Brain microvascular endothelial cell (primary cell): ENCODE results near the gene TRAPPC12.
A peak's percentile ranks its signal among the peaks of the same experiment; 100 is the strongest.

Experiments
- DNase-seq: peaks from one replicate; pipeline ENCODE4 v3.0.0-alpha.2; 2020
- H3K27ac ChIP-seq: fragments of 250-450 bp; sonication (Bioruptor Pico); 2 replicates; pipeline ENCODE4 v1.5.1; 2020; ENCODE audit warnings: mild to moderate bottlenecking, moderate library complexity
- H3K27me3 ChIP-seq: fragments of 250-450 bp; sonication (Bioruptor Pico); replicated peaks from 2 replicates; pipeline ENCODE4 v1.5.1; 2020; ENCODE audit warnings: mild to moderate bottlenecking
- H3K36me3 ChIP-seq: fragments of 250-450 bp; sonication (Bioruptor Pico); replicated peaks from 2 replicates; pipeline ENCODE4 v1.5.1; 2020; ENCODE audit warnings: mild to moderate bottlenecking
- H3K4me3 ChIP-seq: 2 replicates; pipeline ENCODE4 v1.5.1; 2011; ENCODE audit warnings: low read depth, mild to moderate bottlenecking, control low read depth, low read length, moderate library complexity
- CTCF ChIP-seq: IDR thresholded peaks from 2 replicates; pipeline ENCODE4 v1.5.1; 2011; ENCODE audit warnings: low read depth, mild to moderate bottlenecking, moderate library complexity, low read length, control low read depth, inconsistent platforms; ENCODE audit errors: missing control alignments
- in situ Hi-C: cut with HindIII; loops from 2 replicates; pipeline ENCODE4 v1.10.0; 2017; ENCODE audit warnings: low sequenced_read_pairs, low pct_ligation_motif_present

The TRAPPC12 gene

GRCh38 chr2:3340144-3340543 lies 39.4 kb upstream of the TRAPPC12 start:
- Histone ChIP-seq H3K27ac (no peak overlapping the region), H3K36me3 (peaks cover 6% of the 10 kb centered on the region), H3K27me3 (no peaks in the 10 kb centered on the region), H3K4me3 (no peak overlapping the region)
- DNase-seq: no peak
- in situ Hi-C loops: no loop called here
- TF ChIP-seq CTCF: no peak

DNA sequence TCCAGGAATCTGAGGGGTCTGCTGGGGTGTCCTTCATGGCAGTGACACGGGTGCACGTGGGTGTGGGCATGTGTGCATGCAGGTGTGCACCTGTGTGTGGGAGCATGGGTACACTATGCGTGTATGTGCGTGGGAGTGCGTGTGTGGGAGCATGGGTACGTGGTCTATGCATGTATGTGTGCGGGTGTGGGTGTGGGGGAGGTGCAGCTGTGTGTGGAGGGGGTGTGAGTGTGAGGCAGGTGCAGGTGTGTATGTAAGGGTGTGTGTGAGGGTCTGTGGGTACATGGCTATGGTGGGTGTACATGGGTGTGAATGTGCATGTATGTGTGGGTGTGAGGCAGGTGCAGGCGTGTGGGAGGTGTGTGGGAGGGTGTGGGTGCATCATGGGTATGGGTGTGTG lies 38.2 kb upstream of the TRAPPC12 start:
- no peak for TF ChIP-seq CTCF
- no peak overlapping the region for H3K27ac ChIP-seq
- no peak for DNase-seq
- no peaks in the 10 kb centered on the region for H3K36me3 ChIP-seq
- in situ Hi-C loops: no loop called here
- no peak overlapping the region for H3K4me3 ChIP-seq
- no peaks in the 10 kb centered on the region for H3K27me3 ChIP-seq

GRCh38 chr2:3342324-3342723 lies 37.2 kb upstream of the TRAPPC12 start:
- no peak for TF ChIP-seq CTCF
- no peak for DNase-seq
- H3K27ac ChIP-seq: no peak overlapping the region
- in situ Hi-C loops: no loop called here
- H3K36me3 ChIP-seq: no peaks in the 10 kb centered on the region
- H3K4me3 ChIP-seq: no peak overlapping the region
- H3K27me3 ChIP-seq: no peaks in the 10 kb centered on the region

DNA sequence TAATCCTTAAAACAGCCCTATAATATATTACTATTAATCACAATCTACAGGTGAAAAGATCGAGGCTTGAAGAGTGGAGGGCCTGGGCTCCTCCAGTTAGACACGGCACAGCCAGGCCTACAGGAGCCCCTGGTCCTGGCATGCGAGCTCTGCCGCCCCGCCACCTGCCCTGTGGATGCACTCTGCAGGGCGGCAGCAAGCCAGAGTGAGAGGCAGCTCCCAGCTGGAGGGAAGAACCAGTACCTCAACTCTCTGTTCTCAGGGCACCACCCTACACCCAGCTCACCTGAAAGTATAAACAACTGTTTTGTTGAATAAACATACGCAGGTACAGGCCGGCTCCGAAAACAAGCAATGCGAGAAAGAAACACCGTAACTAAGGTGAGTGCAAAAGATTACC lies 36.5 kb upstream of the TRAPPC12 start:
- TF ChIP-seq CTCF: no peak
- no peak for DNase-seq
- Histone ChIP-seq H3K27ac (no peak overlapping the region), H3K27me3 (no peaks in the 10 kb centered on the region), H3K4me3 (no peak overlapping the region), H3K36me3 (no peaks in the 10 kb centered on the region)
- in situ Hi-C loops: no loop called here

DNA sequence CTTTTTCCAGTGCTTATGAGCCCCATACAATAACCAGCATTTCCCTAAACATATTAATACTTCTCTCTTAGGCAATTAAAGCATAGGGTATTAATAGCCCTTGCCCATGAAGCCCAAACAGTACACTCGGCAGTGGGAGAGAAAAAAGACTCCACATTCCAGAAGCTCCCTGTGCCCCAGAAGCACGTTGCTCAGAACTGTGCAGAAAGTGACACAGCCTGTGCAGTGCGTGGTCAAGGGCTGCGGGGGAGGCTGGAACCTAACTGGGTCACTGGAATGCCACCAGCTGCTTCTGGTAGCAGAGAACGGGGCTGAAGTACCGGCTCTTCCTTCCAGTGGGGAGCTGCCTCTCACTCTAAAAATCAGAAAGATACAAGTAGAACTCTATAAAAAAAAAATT lies 34.6 kb upstream of the TRAPPC12 start:
- H3K36me3 ChIP-seq: no peaks in the 10 kb centered on the region
- no peak overlapping the region for H3K4me3 ChIP-seq
- in situ Hi-C loops: no loop called here
- DNase-seq: peak; percentile 26
- H3K27ac ChIP-seq: no peak overlapping the region
- no peaks in the 10 kb centered on the region for H3K27me3 ChIP-seq
- no peak for TF ChIP-seq CTCF

DNA sequence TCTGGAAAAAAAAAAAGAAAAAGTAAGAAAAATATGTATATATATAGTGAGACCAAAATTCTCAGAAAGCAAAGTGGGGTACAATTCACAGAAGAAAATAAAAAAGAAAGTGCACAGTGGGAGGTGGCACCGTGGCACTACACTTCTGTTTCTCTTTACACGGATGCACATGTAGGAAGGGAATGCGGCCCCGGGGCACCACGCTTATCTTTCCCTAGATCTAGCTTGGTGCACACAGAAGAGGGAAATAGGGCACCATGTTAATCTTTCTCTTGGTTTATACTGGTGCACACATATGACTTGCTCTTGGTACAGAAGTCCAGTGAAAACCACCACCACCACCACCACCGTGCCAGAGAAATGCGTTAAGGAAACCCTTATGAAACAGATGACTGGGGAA lies 33.9 kb upstream of the TRAPPC12 start:
- Histone ChIP-seq H3K4me3 (no peak overlapping the region), H3K27me3 (no peaks in the 10 kb centered on the region), H3K36me3 (no peaks in the 10 kb centered on the region), H3K27ac (no peak overlapping the region)
- no peak for DNase-seq
- in situ Hi-C loops: no loop called here
- no peak for TF ChIP-seq CTCF
